ENCODE measurements around the gene EHMT2.

- TF ChIP-seq EP300 (IDR thresholded peaks at IDR 0.05; ENCODE audit: borderline replicate concordance in 1 of 2, low read depth in 2 of 2, low read length in 2 of 2): no peak
- no peak for TF ChIP-seq EZH2 (IDR thresholded peaks at IDR 0.05; ENCODE audit: low read depth, low read length, severe bottlenecking)
- no peak for TF ChIP-seq SIN3A (conservative IDR thresholded peaks at IDR 0.05 in 1 of 2, IDR thresholded peaks at IDR 0.05 in 1 of 2; ENCODE audit: low read depth in 1 of 2, low read length in 2 of 2)
- TF ChIP-seq POLR2A (IDR thresholded peaks at IDR 0.05; ENCODE audit: control extremely low read depth in 1 of 2, low read depth in 2 of 2, low read length in 2 of 2): no peak
- no peak for TF ChIP-seq BCL11A (IDR thresholded peaks at IDR 0.05; ENCODE audit: low read depth in 2 of 2, low read length in 2 of 2)
- TF ChIP-seq CTCF (IDR thresholded peaks at IDR 0.05; ENCODE audit: control extremely low read depth in 1 of 3, insufficient read depth in 1 of 3, low read depth in 1 of 3, low read length in 3 of 3): peak in 2 of 3 experiments; percentile 52 to 62; a peak in 3 of 4 replicates
These were observed 27.0 kb downstream of the EHMT2 start for GRCh38 chr6:31870385-31870921.

Data from H1 (cell line).